ENCODE results near the gene KANK4.

Gene KANK4

GRCh38 chr1:62285440-62285839 lies 33.8 kb downstream of the KANK4 start:
- no peaks in the 10 kb centered on the region; the same call in 1 of the 2 replicates for H3K27me3 ChIP-seq (ENCODE audit: low read length)
- no peak overlapping the region for H3K4me2 ChIP-seq (ENCODE audit: low read depth, low read length, poor library complexity, severe bottlenecking)
- H3K79me2 ChIP-seq (ENCODE audit: insufficient read depth, low read length): no peaks in the 10 kb centered on the region
- no peak overlapping the region for H3K27ac ChIP-seq (ENCODE audit: low read depth, low read length)
- H3K9me3 ChIP-seq (ENCODE audit: insufficient read depth, low read length): no peaks in the 10 kb centered on the region
- no peak overlapping the region for H2AFZ ChIP-seq (ENCODE audit: low read depth, low read length, severe bottlenecking)
- no peak for TF ChIP-seq EZH2phosphoT487 (conservative IDR thresholded peaks at IDR 0.05; ENCODE audit: low read length)
- no peak for TF ChIP-seq CTCF (IDR thresholded peaks at IDR 0.05; ENCODE audit: insufficient read depth, low read length, poor library complexity, severe bottlenecking)
- H3K4me3 ChIP-seq (ENCODE audit: insufficient read depth, low read length, poor library complexity, severe bottlenecking): no peak overlapping the region
- H4K20me1 ChIP-seq (ENCODE audit: low read depth, low read length): no peaks in the 10 kb centered on the region
- H3K9ac ChIP-seq (ENCODE audit: low read length): no peak overlapping the region
- H3K36me3 ChIP-seq (ENCODE audit: low read length): no peaks in the 10 kb centered on the region
- H3F3A ChIP-seq (ENCODE audit: insufficient read depth): no peaks in the 10 kb centered on the region
- H3K9me2 ChIP-seq (replicated peaks; ENCODE audit: insufficient read depth, low read length): no peaks in the 10 kb centered on the region

GRCh38 chr1:62283986-62284385 lies 35.2 kb downstream of the KANK4 start:
- Histone ChIP-seq H3K4me2 (ENCODE audit: low read depth, low read length, poor library complexity, severe bottlenecking) (no peak overlapping the region), H3K9ac (ENCODE audit: low read length) (no peak overlapping the region), H3K27me3 (ENCODE audit: low read length) (no peaks in the 10 kb centered on the region; the same call in 1 of the 2 replicates), H2AFZ (ENCODE audit: low read depth, low read length, severe bottlenecking) (no peak overlapping the region), H3K4me3 (ENCODE audit: insufficient read depth, low read length, poor library complexity, severe bottlenecking) (no peak overlapping the region), H3K9me2 (replicated peaks; ENCODE audit: insufficient read depth, low read length) (no peaks in the 10 kb centered on the region), H3K9me3 (ENCODE audit: insufficient read depth, low read length) (no peaks in the 10 kb centered on the region), H3K36me3 (ENCODE audit: low read length) (no peaks in the 10 kb centered on the region), H3K79me2 (ENCODE audit: insufficient read depth, low read length) (no peaks in the 10 kb centered on the region), H4K20me1 (ENCODE audit: low read depth, low read length) (no peaks in the 10 kb centered on the region), H3F3A (ENCODE audit: insufficient read depth) (no peaks in the 10 kb centered on the region), H3K27ac (ENCODE audit: low read depth, low read length) (no peak overlapping the region)
- no peak for TF ChIP-seq EZH2phosphoT487 (conservative IDR thresholded peaks at IDR 0.05; ENCODE audit: low read length)
- no peak for TF ChIP-seq CTCF (IDR thresholded peaks at IDR 0.05; ENCODE audit: insufficient read depth, low read length, poor library complexity, severe bottlenecking)

- TF ChIP-seq EZH2phosphoT487 (conservative IDR thresholded peaks at IDR 0.05; ENCODE audit: low read length) (no peak), CTCF (IDR thresholded peaks at IDR 0.05; ENCODE audit: insufficient read depth, low read length, poor library complexity, severe bottlenecking) (no peak)
- no peak overlapping the region for H2AFZ ChIP-seq (ENCODE audit: low read depth, low read length, severe bottlenecking)
- no peak overlapping the region for H3K9ac ChIP-seq (ENCODE audit: low read length)
- H3K36me3 ChIP-seq (ENCODE audit: low read length): no peaks in the 10 kb centered on the region
- H3F3A ChIP-seq (ENCODE audit: insufficient read depth): no peaks in the 10 kb centered on the region
- no peaks in the 10 kb centered on the region for H3K79me2 ChIP-seq (ENCODE audit: insufficient read depth, low read length)
- H3K27me3 ChIP-seq (ENCODE audit: low read length): no peaks in the 10 kb centered on the region; the same call in 1 of the 2 replicates
- no peak overlapping the region for H3K4me2 ChIP-seq (ENCODE audit: low read depth, low read length, poor library complexity, severe bottlenecking)
- no peak overlapping the region for H3K4me3 ChIP-seq (ENCODE audit: insufficient read depth, low read length, poor library complexity, severe bottlenecking)
- H4K20me1 ChIP-seq (ENCODE audit: low read depth, low read length): no peaks in the 10 kb centered on the region
- no peak overlapping the region for H3K27ac ChIP-seq (ENCODE audit: low read depth, low read length)
- no peaks in the 10 kb centered on the region for H3K9me2 ChIP-seq (replicated peaks; ENCODE audit: insufficient read depth, low read length)
- H3K9me3 ChIP-seq (ENCODE audit: insufficient read depth, low read length): no peaks in the 10 kb centered on the region
These were observed 36.1 kb downstream of the KANK4 start for GRCh38 chr1:62282909-62283755.

Measured in SU-DHL-6 (cell line).